Esophagus mucosa (tissue), 1 donor: ENCODE data around the gene SH2D4B. TPM values are rescaled to one million over a fixed set of nuclear protein-coding genes. Genes with fewer than 3 reads are reported as not detected.

Experiments used
- ATAC-seq: fragments of 200-7000 bp; cut with Tn5 transposase; one replicate; pipeline ENCODE4 v1.9.1; 2020
- total RNA-seq: library from RNA; stranded (reverse); gene quantifications from one replicate; pipeline ENCODE4 v1.2.4, GENCODE V29; 2023
- donor health status: DM: yes; HTN: yes; CAD: no.

The SH2D4B gene
- total RNA-seq, 1 donor from 2014 or later = 0.04 TPM

- ATAC-seq = no peak
These were observed 58.9 kb downstream of the SH2D4B start for GRCh38 chr10:80596391-80597257.

GRCh38 chr10:80598084-80598798, 60.5 kb downstream of the SH2D4B start:
- ATAC-seq = no peak

GRCh38 chr10:80598951-80599350, 61.2 kb downstream of the SH2D4B start:
- no peak for ATAC-seq

- peak; percentile 50 for ATAC-seq
These were observed 61.7 kb downstream of the SH2D4B start for GRCh38 chr10:80599424-80599847.

GRCh38 chr10:80600256-80600655, 62.6 kb downstream of the SH2D4B start:
- ATAC-seq = no peak

- ATAC-seq = no peak
These were observed 65.2 kb downstream of the SH2D4B start for GRCh38 chr10:80602881-80603280.

- ATAC-seq = no peak
These were observed 65.8 kb downstream of the SH2D4B start for GRCh38 chr10:80603516-80603915.

GRCh38 chr10:80608706-80609105, 71.0 kb downstream of the SH2D4B start:
- no peak for ATAC-seq

GRCh38 chr10:80609331-80609730, 71.6 kb downstream of the SH2D4B start:
- no peak for ATAC-seq

GRCh38 chr10:80611481-80612185, 73.9 kb downstream of the SH2D4B start:
- ATAC-seq = no peak

GRCh38 chr10:80612261-80612660, 74.6 kb downstream of the SH2D4B start:
- ATAC-seq = peak; percentile 37

- no peak for ATAC-seq
These were observed 75.9 kb downstream of the SH2D4B start for GRCh38 chr10:80613466-80614170.

- ATAC-seq = no peak
These were observed 77.1 kb downstream of the SH2D4B start for GRCh38 chr10:80614576-80615416.

- no peak for ATAC-seq
These were observed 80.1 kb downstream of the SH2D4B start for GRCh38 chr10:80617807-80618206.

- peak; percentile 50 for ATAC-seq
These were observed 81.3 kb downstream of the SH2D4B start for GRCh38 chr10:80619036-80619435.

GRCh38 chr10:80622153-80622552, 84.5 kb downstream of the SH2D4B start:
- ATAC-seq = no peak

GRCh38 chr10:80630324-80630723, 92.6 kb downstream of the SH2D4B start:
- ATAC-seq = no peak

GRCh38 chr10:80632742-80633141, 95.0 kb downstream of the SH2D4B start:
- ATAC-seq = no peak

GRCh38 chr10:80633383-80633860, 95.7 kb downstream of the SH2D4B start:
- no peak for ATAC-seq

- ATAC-seq = no peak
These were observed 96.2 kb downstream of the SH2D4B start for GRCh38 chr10:80633910-80634309.

- ATAC-seq = no peak
These were observed 105.0 kb downstream of the SH2D4B start for GRCh38 chr10:80642661-80643060.
